HEK293 (cell line): ENCODE data around the gene HSDL2.

ENCODE experiments used
- ATF2 ChIP-seq: fragments of 450-650 bp; formaldehyde crosslinking; IDR thresholded peaks from 2 replicates; pipeline ENCODE4 v1.5.1; 2016; ENCODE audit warnings: missing biosample characterization, missing genetic modification characterization, low read depth
- CTCF ChIP-seq: fragments of 450-650 bp; formaldehyde crosslinking; IDR thresholded peaks from 2 replicates; pipeline ENCODE4 v1.5.1; 2016; ENCODE audit warnings: missing biosample characterization, missing genetic modification characterization
- KLF1 ChIP-seq: fragments of 450-650 bp; formaldehyde crosslinking; IDR thresholded peaks from 2 replicates; pipeline ENCODE4 v1.5.1; 2016; ENCODE audit warnings: missing biosample characterization, missing genetic modification characterization
- ZNF174 ChIP-seq: fragments of 450-650 bp; formaldehyde crosslinking; IDR thresholded peaks from 2 replicates; pipeline ENCODE4 v1.5.0; 2017; ENCODE audit warnings: missing biosample characterization, mild to moderate bottlenecking, missing genetic modification characterization
- ZNF248 ChIP-seq: fragments of 450-650 bp; formaldehyde crosslinking; IDR thresholded peaks from 2 replicates; pipeline ENCODE4 v1.5.1; 2017; ENCODE audit warnings: missing biosample characterization, missing genetic modification characterization
- ZNF274 ChIP-seq, 2 experiments: fragments of 200-500 bp in 1 of 2; fragments of 450-650 bp in 1 of 2; sonication (Bioruptor generic) in 1 of 2; formaldehyde crosslinking in 1 of 2; IDR thresholded peaks; 2 replicates each; pipeline versions ENCODE4 v1.5.1 to v1.6.1; 2014 to 2016; ENCODE audit warnings: borderline replicate concordance in 1 of 2, inconsistent platforms in 1 of 2, low read length in 1 of 2, missing biosample characterization in 1 of 2, missing genetic modification characterization in 1 of 2
- ZNF404 ChIP-seq: fragments of 450-650 bp; formaldehyde crosslinking; IDR thresholded peaks from 2 replicates; pipeline ENCODE4 v1.5.1; 2017; ENCODE audit warnings: missing biosample characterization, missing genetic modification characterization

GRCh38 chr9:112339886-112340285, 40.0 kb upstream of the HSDL2 start:
- no peak for TF ChIP-seq ZNF404 (tag by site-specific recombination)
- TF ChIP-seq CTCF (tag by site-specific recombination), result no peak
- TF ChIP-seq ZNF174 (tag by site-specific recombination), result no peak
- no peak for TF ChIP-seq ZNF248 (tag by site-specific recombination)
- no peak for TF ChIP-seq ZNF274 (IDR thresholded peaks at IDR 0.05; ENCODE audit: low read length)
- no peak for TF ChIP-seq ZNF274 (tag by site-specific recombination; IDR thresholded peaks at IDR 0.05; ENCODE audit: borderline replicate concordance)
- no peak for TF ChIP-seq KLF1
- no peak for TF ChIP-seq ATF2
